ENCODE results near the gene SPACA7. TPM values are rescaled to one million over a fixed set of nuclear protein-coding genes. Genes with fewer than 3 reads are reported as not detected.

SPACA7 gene
- total RNA-seq, 1 donor from 2014 or later: not detected

- H3K27ac Mint-ChIP-seq: no peak overlapping the region
- TF ChIP-seq CTCF (conservative IDR thresholded peaks at IDR 0.05): no peak
- DNase-seq (ENCODE audit: extremely low spot score, unreplicated experiment): no peak
- no peaks in the 10 kb centered on the region for H3K4me1 Mint-ChIP-seq (ENCODE audit: unreplicated experiment)
- no peaks in the 10 kb centered on the region for H3K9me3 Mint-ChIP-seq
- no peak overlapping the region for H3K4me3 Mint-ChIP-seq
- H3K27me3 Mint-ChIP-seq: peaks cover 34% of the 10 kb centered on the region
- no peaks in the 10 kb centered on the region for H3K36me3 Mint-ChIP-seq
These were observed 45.4 kb upstream of the SPACA7 start for GRCh38 chr13:112330479-112331381.

GRCh38 chr13:112331675-112332074 lies 44.5 kb upstream of the SPACA7 start:
- H3K27ac Mint-ChIP-seq: no peak overlapping the region
- no peak overlapping the region for H3K4me3 Mint-ChIP-seq
- DNase-seq (ENCODE audit: extremely low spot score, unreplicated experiment): no peak
- H3K9me3 Mint-ChIP-seq: no peaks in the 10 kb centered on the region
- no peaks in the 10 kb centered on the region for H3K4me1 Mint-ChIP-seq (ENCODE audit: unreplicated experiment)
- H3K36me3 Mint-ChIP-seq: no peaks in the 10 kb centered on the region
- TF ChIP-seq CTCF (conservative IDR thresholded peaks at IDR 0.05): no peak
- peaks cover 34% of the 10 kb centered on the region for H3K27me3 Mint-ChIP-seq

GRCh38 chr13:112332727-112333126 lies 43.4 kb upstream of the SPACA7 start:
- peaks cover 4% of the 10 kb centered on the region for H3K9me3 Mint-ChIP-seq
- TF ChIP-seq CTCF (conservative IDR thresholded peaks at IDR 0.05): no peak
- no peak for DNase-seq (ENCODE audit: extremely low spot score, unreplicated experiment)
- no peak overlapping the region for H3K4me3 Mint-ChIP-seq
- no peaks in the 10 kb centered on the region for H3K36me3 Mint-ChIP-seq
- no peaks in the 10 kb centered on the region for H3K4me1 Mint-ChIP-seq (ENCODE audit: unreplicated experiment)
- peaks cover 41% of the 10 kb centered on the region for H3K27me3 Mint-ChIP-seq
- no peak overlapping the region for H3K27ac Mint-ChIP-seq

- Mint-ChIP-seq H3K36me3 (no peaks in the 10 kb centered on the region), H3K4me3 (no peak overlapping the region), H3K27ac (no peak overlapping the region), H3K9me3 (peaks cover 4% of the 10 kb centered on the region), H3K4me1 (ENCODE audit: unreplicated experiment) (no peaks in the 10 kb centered on the region), H3K27me3 (peaks cover 36% of the 10 kb centered on the region)
- no peak for DNase-seq (ENCODE audit: extremely low spot score, unreplicated experiment)
- no peak for TF ChIP-seq CTCF (conservative IDR thresholded peaks at IDR 0.05)
These were observed 42.2 kb upstream of the SPACA7 start for GRCh38 chr13:112333756-112334543.

GRCh38 chr13:112335135-112335534 lies 41.0 kb upstream of the SPACA7 start:
- Mint-ChIP-seq H3K27ac (no peak overlapping the region), H3K36me3 (no peaks in the 10 kb centered on the region), H3K4me3 (no peak overlapping the region), H3K4me1 (ENCODE audit: unreplicated experiment) (no peaks in the 10 kb centered on the region), H3K9me3 (peaks cover 4% of the 10 kb centered on the region), H3K27me3 (peaks cover 43% of the 10 kb centered on the region)
- DNase-seq (ENCODE audit: extremely low spot score, unreplicated experiment): no peak
- no peak for TF ChIP-seq CTCF (conservative IDR thresholded peaks at IDR 0.05)
